H1 (cell line): ENCODE results near the gene SRRM3. TPM values are rescaled to one million over a fixed set of nuclear protein-coding genes. Genes with fewer than 3 reads are reported as not detected.

Source experiments
- CTCF ChIA-PET: fragments of 300-600 bp; sonication (Branson Sonifier 250); formaldehyde crosslinking; loops from one replicate; lab custom pipeline; 2021; ENCODE audit not compliant: partially characterized antibody; lab: Charles Lee
- POLR2A ChIA-PET: fragments of 300-600 bp; sonication (Branson Sonifier 250); formaldehyde crosslinking; loops from one replicate; lab custom pipeline; 2021; ENCODE audit warnings: inconsistent platforms; ENCODE audit not compliant: partially characterized antibody; lab: Charles Lee
- DNase-seq, 2 experiments: peaks; one replicate each; pipeline versions ENCODE4 v3.0.0 to v3.0.0-alpha.2; 2010 to 2022; ENCODE audit warnings: low spot score in 2 of 2, low read depth in 1 of 2, mixed read lengths in 1 of 2
- FAIRE-seq: peaks from 2 replicates; lab custom pipeline; 2011; peaks lifted over from hg19 to GRCh38; lab: Jason Lieb, UNC
- H2AFZ ChIP-seq: 2 replicates; pipeline ENCODE4 v1.8.1; 2012; ENCODE audit warnings: low read length, inconsistent platforms
- H2AK5ac ChIP-seq: 2 replicates; pipeline ENCODE4 v1.6.1; 2013; ENCODE audit warnings: low read depth, low read length
- H2BK120ac ChIP-seq: replicated peaks from 2 replicates; pipeline ENCODE3; 2013; ENCODE audit warnings: low read depth, low read length, inconsistent platforms
- H2BK12ac ChIP-seq: 2 replicates; pipeline ENCODE4 v1.6.1; 2013; ENCODE audit warnings: low read depth, low read length
- H2BK15ac ChIP-seq: 2 replicates; pipeline ENCODE4 v1.6.1; 2013; ENCODE audit warnings: low read length
- H2BK20ac ChIP-seq: 2 replicates; pipeline ENCODE4 v1.6.1; 2013; ENCODE audit warnings: low read length
- H2BK5ac ChIP-seq: 2 replicates; pipeline ENCODE4 v1.6.1; 2013; ENCODE audit warnings: low read depth, low read length
- H3K14ac ChIP-seq: 2 replicates; pipeline ENCODE4 v1.6.1; 2013; ENCODE audit warnings: inconsistent platforms; ENCODE audit not compliant: insufficient read length
- H3K18ac ChIP-seq: 2 replicates; pipeline ENCODE4 v1.6.1; 2013; ENCODE audit warnings: low read length; ENCODE audit errors: extremely low read depth
- H3K23ac ChIP-seq: 2 replicates; pipeline ENCODE4 v1.6.1; 2013; ENCODE audit warnings: inconsistent platforms; ENCODE audit not compliant: insufficient read length
- H3K23me2 ChIP-seq: 2 replicates; pipeline ENCODE4 v1.6.1; 2013; ENCODE audit warnings: low read depth, low read length
- H3K27ac ChIP-seq: 2 replicates; pipeline ENCODE4 v1.6.1; 2011; ENCODE audit warnings: low read depth, low read length, inconsistent platforms
- H3K27me3 ChIP-seq, 4 experiments: replicated peaks in 1 of 4; 1 replicate in 1 of 4; 2 replicates in 3 of 4; pipeline versions ENCODE4 v1.6.1 to v1.8.1; 2011 to 2013; ENCODE audit warnings: low read length in 3 of 4, mild to moderate bottlenecking in 3 of 4, inconsistent platforms in 2 of 4, mixed read lengths in 2 of 4, moderate library complexity in 1 of 4; ENCODE audit not compliant: control insufficient read depth in 3 of 4, insufficient read depth in 3 of 4; ENCODE audit errors: extremely low read depth in 1 of 4
- H3K36me3 ChIP-seq, 4 experiments: 2 replicates each; pipeline versions ENCODE4 v1.6.1 to v1.8.1; 2011 to 2013; ENCODE audit warnings: mild to moderate bottlenecking in 4 of 4, low read length in 3 of 4, moderate library complexity in 2 of 4, control low read depth in 1 of 4, inconsistent platforms in 1 of 4; ENCODE audit not compliant: insufficient read depth in 4 of 4, control insufficient read depth in 2 of 4
- H3K4ac ChIP-seq: replicated peaks from 2 replicates; pipeline ENCODE3; 2013; ENCODE audit warnings: low read length, low read depth, mixed read lengths, inconsistent platforms; ENCODE audit not compliant: insufficient read length
- H3K4me1 ChIP-seq, 4 experiments: replicated peaks in 1 of 4; 1 replicate in 1 of 4; 2 replicates in 3 of 4; pipeline versions ENCODE4 v1.6.1 to v1.8.1; 2011 to 2013; ENCODE audit warnings: low read length in 3 of 4, inconsistent platforms in 2 of 4, mixed read lengths in 1 of 4; ENCODE audit not compliant: insufficient read depth in 4 of 4, control insufficient read depth in 3 of 4
- H3K4me2 ChIP-seq, 2 experiments: 2 replicates each; pipeline versions ENCODE4 v1.6.1 to v1.8.1; 2011 to 2013; ENCODE audit warnings: low read depth in 2 of 2, low read length in 2 of 2, control low read depth in 1 of 2, inconsistent platforms in 1 of 2, mild to moderate bottlenecking in 1 of 2; ENCODE audit not compliant: insufficient read depth in 1 of 2
- H3K4me3 ChIP-seq, 4 experiments: fragments of 200-600, 300-600 bp in 1 of 4; sonication (generic), shearing (Covaris generic), sonication (Bioruptor Twin) in 1 of 4; 2 replicates each; pipeline versions ENCODE4 v1.5.1 to v1.8.1; 2011 to 2016; ENCODE audit warnings: low read length in 4 of 4, low read depth in 3 of 4, control low read depth in 2 of 4, inconsistent platforms in 2 of 4, mild to moderate bottlenecking in 2 of 4, mixed read lengths in 1 of 4, moderate library complexity in 1 of 4; ENCODE audit not compliant: insufficient read depth in 2 of 4; ENCODE audit errors: extremely low read depth in 1 of 4
- H3K56ac ChIP-seq: replicated peaks from 2 replicates; pipeline ENCODE3; 2013; ENCODE audit warnings: low read depth, mild to moderate bottlenecking, mixed read lengths, low read length, inconsistent platforms; ENCODE audit not compliant: insufficient read length
- H3K79me1 ChIP-seq: 2 replicates; pipeline ENCODE4 v1.6.1; 2013; ENCODE audit warnings: low read depth, low read length, control low read depth
- H3K79me2 ChIP-seq, 2 experiments: 2 replicates each; pipeline versions ENCODE4 v1.6.1 to v1.8.1; 2012 to 2013; ENCODE audit warnings: low read length in 2 of 2, mild to moderate bottlenecking in 2 of 2, inconsistent platforms in 1 of 2; ENCODE audit not compliant: insufficient read depth in 2 of 2, control insufficient read depth in 1 of 2
- H3K9ac ChIP-seq, 4 experiments: replicated peaks in 1 of 4; 1 replicate in 1 of 4; 2 replicates in 3 of 4; pipeline versions ENCODE4 v1.6.1 to v1.8.1; 2011 to 2013; ENCODE audit warnings: low read depth in 3 of 4, low read length in 3 of 4, control low read depth in 2 of 4, mild to moderate bottlenecking in 2 of 4, moderate library complexity in 2 of 4, inconsistent platforms in 1 of 4; ENCODE audit errors: extremely low read depth in 1 of 4
- H3K9me3 ChIP-seq, 2 experiments: 2 replicates each; pipeline versions ENCODE4 v1.6.1 to v1.8.1; 2012 to 2013; ENCODE audit warnings: mild to moderate bottlenecking in 2 of 2, moderate library complexity in 2 of 2, control low read depth in 1 of 2, inconsistent platforms in 1 of 2, low read depth in 1 of 2, low read length in 1 of 2, mixed read lengths in 1 of 2; ENCODE audit not compliant: insufficient read depth in 2 of 2
- H4K20me1 ChIP-seq, 2 experiments: replicated peaks in 1 of 2; 2 replicates each; pipeline versions ENCODE3 to v1.8.1; 2011 to 2013; ENCODE audit warnings: inconsistent platforms in 2 of 2, low read length in 2 of 2, mild to moderate bottlenecking in 1 of 2; ENCODE audit not compliant: insufficient read depth in 2 of 2, control insufficient read depth in 1 of 2
- H4K5ac ChIP-seq: 2 replicates; pipeline ENCODE4 v1.6.1; 2013; ENCODE audit warnings: low read length, low read depth, mixed read lengths, inconsistent platforms; ENCODE audit not compliant: insufficient read length
- H4K8ac ChIP-seq: 2 replicates; pipeline ENCODE4 v1.8.0; 2013; ENCODE audit warnings: mild to moderate bottlenecking, moderate library complexity, low read length, inconsistent platforms; ENCODE audit not compliant: insufficient read depth; ENCODE audit errors: extremely low read depth
- H4K91ac ChIP-seq: replicated peaks from 2 replicates; pipeline ENCODE3; 2013; ENCODE audit warnings: low read length, mixed read lengths, inconsistent platforms; ENCODE audit not compliant: insufficient read length
- NRF1 ChIP-seq: IDR thresholded peaks from 2 replicates; pipeline ENCODE4 v1.6.1; 2011; ENCODE audit warnings: mild to moderate bottlenecking, low read depth, low read length, improper control_type of control experiment
- SIN3A ChIP-seq, 2 experiments: IDR thresholded peaks in 1 of 2; conservative IDR thresholded peaks in 1 of 2; 2 replicates each; pipeline ENCODE4 v1.6.1; 2011 to 2012; ENCODE audit warnings: low read length in 2 of 2, improper control_type of control experiment in 1 of 2, low read depth in 1 of 2, mild to moderate bottlenecking in 1 of 2
- WGBS, 2 experiments: shearing (Covaris generic) in 1 of 2; methylation state at CpG; one replicate each; pipeline versions ENCODE4 v1.1.6 to v1.1.7; 2013 to 2015; ENCODE audit warnings: low lambda C conversion rate in 2 of 2, mixed read lengths in 2 of 2, inconsistent platforms in 1 of 2, low coverage in 1 of 2, missing lambda C conversion rate in 1 of 2; ENCODE audit not compliant: insufficient replicate concordance in 2 of 2, insufficient coverage in 1 of 2, insufficient read length in 1 of 2; ENCODE audit errors: extremely low coverage in 1 of 2, missing lambda C conversion rate in 1 of 2; 5-methylcytosine and 5-hydroxymethylcytosine counted together
- polyA plus RNA-seq, 7 experiments: library from polyadenylated mRNA; depleted of rRNA in 3 of 7; stranded (reverse) in 5 of 7; unstranded in 2 of 7; fragments of >200 nt in 5 of 7; fragments of 200-250 nt in 2 of 7; gene quantifications; 1 replicate in 5 of 7; 2 replicates in 1 of 7; 4 replicates in 1 of 7; pipeline versions ENCODE4 v1.2.1 to v1.2.3, GENCODE V29; 2011 to 2013; ENCODE audit warnings: missing spikeins in 2 of 7, mixed read lengths in 2 of 7
- total RNA-seq: library from RNA; stranded (reverse); fragmentation: NEBNext Ultra II Directional; extraction: Animal tissue kit (Norgen Biotek cat#: 25700); gene quantifications from 2 replicates; pipeline ENCODE4 v1.2.1, GENCODE V29; 2021

Gene SRRM3
- total and polyA plus RNA-seq, 2 of the 8 experiments (the other 6 are each of a cell fraction or from before 2014, with no cell fraction given): 10.4 to 17.4 TPM

DNA sequence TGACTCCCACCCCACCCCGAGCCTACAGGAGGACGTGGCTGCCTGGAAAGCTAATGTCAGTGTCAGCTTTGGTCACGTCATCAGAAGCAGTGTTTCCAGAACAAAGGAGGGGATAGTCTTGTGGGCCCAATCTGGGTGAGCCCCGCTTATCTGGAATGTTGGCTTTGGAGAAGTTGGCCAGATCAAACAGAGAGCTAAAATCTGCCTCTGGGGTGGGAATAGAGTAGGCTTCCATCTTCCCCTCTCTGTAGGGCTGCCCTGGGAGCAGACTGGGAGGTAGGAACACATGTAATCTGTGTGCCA is 32.5 kb downstream of the SRRM3 start:
- no peak overlapping the region for H3K56ac ChIP-seq
- H2AFZ ChIP-seq: no peak overlapping the region
- H4K91ac ChIP-seq: peak overlapping the region; percentile 67
- peak overlapping the region; percentile 81 to 83 for H3K4me2 ChIP-seq
- H2BK5ac ChIP-seq: peak overlapping the region; percentile 62; the same call in 1 of the 2 replicates
- POLR2A ChIA-PET: interaction anchor here (0.9 to 4.0 kb wide), 19 partner anchors 11 to 187 kb away, joined by 3 to 41 read pairs (median 5); partner anchors contain the start of genes HSPB1 and STYXL1
- H2BK12ac ChIP-seq: peak overlapping the region; percentile 96
- H2AK5ac ChIP-seq: peak overlapping the region; percentile 82; the same call in 1 of the 2 replicates
- no peak overlapping the region for H4K8ac ChIP-seq
- H3K4ac ChIP-seq: peak overlapping the region; percentile 8
- peak overlapping the region in 3 of 4 experiments; percentile 38 to 67 (median 49); a peak in 6 of 8 replicates for H3K4me3 ChIP-seq
- no peak overlapping the region; the same call in 1 of the 2 replicates for H2BK20ac ChIP-seq
- no peaks in the 10 kb centered on the region; the same call in 1 of the 2 replicates for H3K79me1 ChIP-seq
- H2BK15ac ChIP-seq: peak overlapping the region; percentile 100; the same call in 1 of the 2 replicates
- peak overlapping the region; percentile 32 for H4K5ac ChIP-seq
- H3K79me2 ChIP-seq: no peaks in the 10 kb centered on the region
- no peak overlapping the region for H2BK120ac ChIP-seq
- H3K27me3 ChIP-seq: no peaks in the 10 kb centered on the region; a peak in 1 of 7 replicates
- DNase-seq (no peak), FAIRE-seq (peak; percentile 13)
- H3K27ac ChIP-seq: no peak overlapping the region
- peak overlapping the region in 2 of 4 experiments; percentile 13 to 19; a peak in 3 of 7 replicates for H3K9ac ChIP-seq
- CTCF ChIA-PET: interaction anchor here (1.1 to 7.1 kb wide), 11 partner anchors 12 to 214 kb away, joined by 3 to 43 read pairs (median 5); partner anchors contain the start of gene SRRM3
- no peak overlapping the region for H3K23ac ChIP-seq
- peaks cover 8% of the 10 kb centered on the region for H3K23me2 ChIP-seq
- H3K18ac ChIP-seq: peak overlapping the region; percentile 97; the same call in 1 of the 2 replicates
- no peaks in the 10 kb centered on the region for H3K9me3 ChIP-seq
- peaks cover 6 to 41% (median 27%) of the 10 kb centered on the region in 4 experiments for H3K4me1 ChIP-seq
- peak in 1 of 2 experiments; percentile 24; a peak in 1 of 4 replicates for TF ChIP-seq SIN3A (conservative IDR thresholded peaks at IDR 0.05 in 1 of 2, IDR thresholded peaks at IDR 0.05 in 1 of 2; ENCODE audit: low read depth in 1 of 2, low read length in 2 of 2)
- no peak for TF ChIP-seq NRF1
- H3K36me3 ChIP-seq: no peaks in the 10 kb centered on the region
- 53% methylated on average over 4 of the region's 4 CpGs; no CpG with 5 or more reads in 1 of the 2 experiments for WGBS, 2 experiments
- no peaks in the 10 kb centered on the region for H4K20me1 ChIP-seq
- H3K14ac ChIP-seq: no peak overlapping the region
